Glutamatergic neuron (in vitro differentiated cells): ENCODE measurements around the gene PMIS2. TPM values are rescaled to one million over a fixed set of nuclear protein-coding genes. Genes with fewer than 3 reads are reported as not detected.
A peak's percentile ranks its signal among the peaks of the same experiment; 100 is the strongest.
"Not testable (repeated sequence)": the region's sequence is repeated elsewhere in the genome, so short reads cannot be mapped to it uniquely, and the experiment has no call there.

Source experiments
- DNase-seq: peaks from one replicate; pipeline ENCODE4 v3.0.0; 2022
- H3K27ac Mint-ChIP-seq: one replicate; pipeline ENCODE4 v1.8.0; 2020; ENCODE audit warnings: mild to moderate bottlenecking, mixed read lengths, inconsistent platforms; ENCODE audit not compliant: unreplicated experiment
- H3K27me3 Mint-ChIP-seq: one replicate; pipeline ENCODE4 v1.8.0; 2020; ENCODE audit warnings: mild to moderate bottlenecking, moderate library complexity, mixed read lengths, inconsistent platforms; ENCODE audit not compliant: unreplicated experiment
- H3K36me3 Mint-ChIP-seq: one replicate; pipeline ENCODE4 v1.8.0; 2020; ENCODE audit warnings: mild to moderate bottlenecking, mixed read lengths, inconsistent platforms; ENCODE audit not compliant: unreplicated experiment
- H3K4me1 Mint-ChIP-seq: one replicate; pipeline ENCODE4 v1.8.0; 2020; ENCODE audit warnings: mild to moderate bottlenecking, low read depth, mixed read lengths, inconsistent platforms; ENCODE audit not compliant: unreplicated experiment
- H3K4me3 Mint-ChIP-seq: one replicate; pipeline ENCODE4 v1.8.0; 2020; ENCODE audit warnings: mild to moderate bottlenecking, mixed read lengths, inconsistent platforms; ENCODE audit not compliant: unreplicated experiment
- H3K9me3 Mint-ChIP-seq: one replicate; pipeline ENCODE4 v1.8.0; 2020; ENCODE audit warnings: mild to moderate bottlenecking, moderate library complexity, mixed read lengths, inconsistent platforms; ENCODE audit not compliant: unreplicated experiment
- CTCF ChIP-seq: fragments of 200-600 bp; sonication (generic); IDR thresholded peaks from one replicate; pipeline ENCODE4 v1.5.0; 2021; ENCODE audit not compliant: partially characterized antibody, unreplicated experiment
- total RNA-seq: library from RNA; stranded (reverse); fragmentation: NEBNext Ultra II Directional; extraction: Animal tissue kit (Norgen Biotek cat#: 25700); gene quantifications from one replicate; pipeline ENCODE4 v1.2.1, GENCODE V29; 2021; ENCODE audit not compliant: unreplicated experiment

The PMIS2 gene
- total RNA-seq, 1 donor from 2014 or later: not detected

DNA sequence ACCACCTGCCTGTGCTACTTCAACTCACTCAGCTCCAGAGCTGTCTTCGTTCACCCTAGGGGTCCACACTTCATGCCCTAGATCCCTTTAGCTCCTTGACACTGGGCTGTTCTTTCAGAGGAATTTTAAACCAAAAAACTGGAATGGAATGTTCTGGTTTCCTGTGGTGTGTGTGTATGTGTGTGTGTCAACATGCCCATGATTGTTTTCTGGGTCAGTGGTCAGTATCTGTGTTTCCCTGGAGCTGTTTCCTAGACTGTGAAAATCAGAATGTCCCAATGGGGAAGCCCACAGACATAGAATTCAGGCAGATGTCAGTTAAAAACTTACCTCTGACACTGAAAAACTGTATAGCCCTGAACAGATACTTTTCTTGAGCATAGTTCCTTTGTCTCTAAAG is 1.3 kb downstream of the PMIS2 start:
- Mint-ChIP-seq H3K36me3 (no peaks in the 10 kb centered on the region), H3K27ac (no peak overlapping the region), H3K27me3 (peaks cover 2% of the 10 kb centered on the region), H3K4me3 (no peak overlapping the region), H3K4me1 (no peaks in the 10 kb centered on the region), H3K9me3 (no peaks in the 10 kb centered on the region)
- no peak for DNase-seq
- no peak for TF ChIP-seq CTCF

DNA sequence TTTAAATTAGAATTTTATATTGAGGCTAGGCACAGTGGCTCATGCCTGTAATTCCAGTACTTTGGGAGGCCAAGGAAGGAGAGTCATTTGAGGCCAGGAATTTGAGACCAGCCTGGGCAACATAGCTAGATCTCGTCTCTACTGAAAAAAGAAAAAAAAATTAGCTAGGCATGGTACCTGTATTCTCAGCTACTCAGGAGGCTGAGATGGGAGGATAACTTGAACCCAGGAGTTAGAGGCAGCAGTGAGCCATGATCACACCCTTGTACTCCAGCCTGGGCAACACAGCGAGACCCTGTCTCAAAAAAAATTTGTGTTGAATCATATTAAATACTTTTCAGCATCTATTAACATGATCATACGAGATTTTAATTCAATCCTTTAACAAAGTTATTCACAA is 4.9 kb downstream of the PMIS2 start:
- no peak for TF ChIP-seq CTCF
- no peaks in the 10 kb centered on the region for H3K9me3 Mint-ChIP-seq
- H3K4me1 Mint-ChIP-seq: no peaks in the 10 kb centered on the region
- no peak overlapping the region for H3K4me3 Mint-ChIP-seq
- H3K27ac Mint-ChIP-seq: no peak overlapping the region
- DNase-seq: no peak
- no peaks in the 10 kb centered on the region for H3K36me3 Mint-ChIP-seq
- H3K27me3 Mint-ChIP-seq: peaks cover 2% of the 10 kb centered on the region

GRCh38 chr19:35592226-35592625 is 6.3 kb downstream of the PMIS2 start:
- no peak overlapping the region for H3K4me3 Mint-ChIP-seq
- no peak overlapping the region for H3K27ac Mint-ChIP-seq
- DNase-seq: peak; percentile 19
- TF ChIP-seq CTCF: peak; percentile 15
- H3K27me3 Mint-ChIP-seq: peaks cover 2% of the 10 kb centered on the region
- no peaks in the 10 kb centered on the region for H3K36me3 Mint-ChIP-seq
- no peaks in the 10 kb centered on the region for H3K4me1 Mint-ChIP-seq
- peaks cover 2% of the 10 kb centered on the region for H3K9me3 Mint-ChIP-seq

GRCh38 chr19:35595026-35595425 is 9.1 kb downstream of the PMIS2 start:
- not testable (repeated sequence) for H3K27ac Mint-ChIP-seq, H3K9me3 Mint-ChIP-seq, H3K27me3 Mint-ChIP-seq, H3K4me1 Mint-ChIP-seq, DNase-seq, H3K36me3 Mint-ChIP-seq, H3K4me3 Mint-ChIP-seq

GRCh38 chr19:35595928-35596327 is 10.0 kb downstream of the PMIS2 start:
- Mint-ChIP-seq H3K27me3 (no peaks in the 10 kb centered on the region), H3K27ac (no peak overlapping the region), H3K36me3 (no peaks in the 10 kb centered on the region), H3K9me3 (peaks cover 2% of the 10 kb centered on the region), H3K4me3 (no peak overlapping the region), H3K4me1 (no peaks in the 10 kb centered on the region)
- no peak for DNase-seq
- no peak for TF ChIP-seq CTCF
